ES-I3 (cell line): Measurements from ENCODE around the gene LGI4.
"Not testable (repeated sequence)": the region's sequence is repeated elsewhere in the genome, so short reads cannot be mapped to it uniquely, and the experiment has no call there.

Experiments
- H3K36me3 ChIP-seq: 2 replicates; pipeline ENCODE4 v1.6.1; 2013; ENCODE audit warnings: mild to moderate bottlenecking, low read length, control low read depth, moderate library complexity; ENCODE audit not compliant: insufficient read depth
- H3K4me1 ChIP-seq: 2 replicates; pipeline ENCODE4 v1.6.1; 2013; ENCODE audit warnings: mild to moderate bottlenecking, control low read depth, low read length; ENCODE audit not compliant: insufficient read depth
- H3K9ac ChIP-seq: 2 replicates; pipeline ENCODE4 v1.6.1; 2013; ENCODE audit warnings: low read depth, mild to moderate bottlenecking, low read length, moderate library complexity
- H3K9me3 ChIP-seq: 2 replicates; pipeline ENCODE4 v1.6.1; 2013; ENCODE audit warnings: mild to moderate bottlenecking, low read length, moderate library complexity; ENCODE audit not compliant: control insufficient read depth, insufficient read depth

The LGI4 gene

GRCh38 chr19:35153701-35154524 lies 19.1 kb upstream of the LGI4 start:
- Histone ChIP-seq H3K9me3 (no peaks in the 10 kb centered on the region), H3K4me1 (peaks cover 26% of the 10 kb centered on the region), H3K9ac (peak overlapping the region; percentile 91; the same call in 1 of the 2 replicates)

GRCh38 chr19:35153129-35153522 lies 18.3 kb upstream of the LGI4 start:
- Histone ChIP-seq H3K4me1 (peaks cover 26% of the 10 kb centered on the region), H3K9ac (peak overlapping the region; percentile 91), H3K36me3 (peaks cover 12% of the 10 kb centered on the region)
- not testable (repeated sequence) for H3K9me3 ChIP-seq

More at GRCh38 chr19:35153701-35154524, 19.1 kb upstream of the LGI4 start:
- peaks cover 17% of the 10 kb centered on the region for H3K36me3 ChIP-seq

GRCh38 chr19:35151273-35152065 lies 16.6 kb upstream of the LGI4 start:
- H3K9me3 ChIP-seq, result no peaks in the 10 kb centered on the region
- no peaks in the 10 kb centered on the region; the same call in 1 of the 2 replicates for H3K36me3 ChIP-seq
- peaks cover 25% of the 10 kb centered on the region for H3K4me1 ChIP-seq
- no peak overlapping the region for H3K9ac ChIP-seq

GRCh38 chr19:35150445-35150844 lies 15.6 kb upstream of the LGI4 start:
- H3K36me3 ChIP-seq, result no peaks in the 10 kb centered on the region; the same call in 1 of the 2 replicates

GRCh38 chr19:35149463-35149862 lies 14.6 kb upstream of the LGI4 start:
- H3K36me3 ChIP-seq, result no peaks in the 10 kb centered on the region; the same call in 1 of the 2 replicates
- no peaks in the 10 kb centered on the region for H3K9me3 ChIP-seq
- no peak overlapping the region for H3K9ac ChIP-seq
- H3K4me1 ChIP-seq, result peaks cover 18% of the 10 kb centered on the region

More at GRCh38 chr19:35150445-35150844, 15.6 kb upstream of the LGI4 start:
- Histone ChIP-seq H3K9ac (no peak overlapping the region), H3K4me1 (peaks cover 18% of the 10 kb centered on the region), H3K9me3 (no peaks in the 10 kb centered on the region)

GRCh38 chr19:35146746-35147459 lies 12.0 kb upstream of the LGI4 start:
- Histone ChIP-seq H3K9me3 (no peaks in the 10 kb centered on the region), H3K4me1 (peaks cover 20% of the 10 kb centered on the region), H3K36me3 (no peaks in the 10 kb centered on the region; the same call in 1 of the 2 replicates), H3K9ac (no peak overlapping the region)

- Histone ChIP-seq H3K4me1 (peaks cover 14% of the 10 kb centered on the region), H3K9me3 (no peaks in the 10 kb centered on the region), H3K9ac (no peak overlapping the region), H3K36me3 (no peaks in the 10 kb centered on the region; the same call in 1 of the 2 replicates)
These were observed 10.0 kb upstream of the LGI4 start for GRCh38 chr19:35144600-35145436.

GRCh38 chr19:35144259-35144599 lies 9.4 kb upstream of the LGI4 start:
- Histone ChIP-seq H3K9ac (no peak overlapping the region), H3K36me3 (no peaks in the 10 kb centered on the region; the same call in 1 of the 2 replicates)

GRCh38 chr19:35143818-35144217 lies 9.0 kb upstream of the LGI4 start:
- Histone ChIP-seq H3K36me3 (no peaks in the 10 kb centered on the region; the same call in 1 of the 2 replicates), H3K4me1 (peaks cover 23% of the 10 kb centered on the region), H3K9ac (peak overlapping the region; percentile 47; the same call in 1 of the 2 replicates), H3K9me3 (no peaks in the 10 kb centered on the region)

More at GRCh38 chr19:35144259-35144599, 9.4 kb upstream of the LGI4 start:
- Histone ChIP-seq H3K4me1 (peaks cover 19% of the 10 kb centered on the region), H3K9me3 (no peaks in the 10 kb centered on the region)

GRCh38 chr19:35143231-35143715 lies 8.4 kb upstream of the LGI4 start, which contains the start of gene FXYD7:
Gene FXYD7, plus strand, starts transcription at chr19:35143255. Its CDS starts 79 bp downstream, at chr19:35143334.
- Histone ChIP-seq H3K36me3 (no peaks in the 10 kb centered on the region; the same call in 1 of the 2 replicates), H3K9me3 (no peaks in the 10 kb centered on the region), H3K4me1 (peaks cover 25% of the 10 kb centered on the region), H3K9ac (peak within 1 kb of the TSS; percentile 65)

GRCh38 chr19:35142606-35143230 lies 7.9 kb upstream of the LGI4 start:
- Histone ChIP-seq H3K36me3 (no peaks in the 10 kb centered on the region; the same call in 1 of the 2 replicates), H3K9ac (peak overlapping the region; percentile 65), H3K9me3 (no peaks in the 10 kb centered on the region), H3K4me1 (peaks cover 25% of the 10 kb centered on the region)

- H3K9ac ChIP-seq, result peak overlapping the region; percentile 65
- H3K36me3 ChIP-seq, result no peaks in the 10 kb centered on the region; the same call in 1 of the 2 replicates
- H3K4me1 ChIP-seq, result peaks cover 25% of the 10 kb centered on the region
- H3K9me3 ChIP-seq, result no peaks in the 10 kb centered on the region
These were observed 7.2 kb upstream of the LGI4 start for GRCh38 chr19:35141837-35142605.
